ENCODE measurements around the gene C19orf85. TPM values are rescaled to one million over a fixed set of nuclear protein-coding genes. Genes with fewer than 3 reads are reported as not detected.

The C19orf85 gene
- total and polyA plus RNA-seq, 7 donors, result 0.07 TPM; not detected in 6

DNA sequence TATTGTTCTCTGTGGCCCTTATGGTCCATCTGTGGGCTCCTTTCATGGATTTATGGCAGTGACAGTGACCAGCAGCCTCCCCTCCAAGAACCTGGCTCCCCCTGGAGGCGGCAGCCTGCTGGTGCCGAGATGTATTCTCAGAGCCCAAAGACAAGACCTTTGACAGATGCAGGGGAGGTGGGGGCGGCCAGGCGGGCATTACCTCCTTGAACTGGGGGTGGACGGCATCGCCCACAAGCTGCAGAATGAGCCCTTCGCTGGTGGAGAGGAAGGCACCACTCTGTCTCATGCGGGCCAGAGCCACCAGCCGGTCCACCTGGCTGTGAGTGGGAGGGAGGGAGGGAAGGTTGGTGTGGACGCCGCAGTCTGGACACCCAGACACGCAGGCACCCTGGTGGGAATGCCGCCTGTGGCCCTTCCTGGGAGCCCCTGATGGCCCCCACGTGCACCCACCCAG, 9.7 kb downstream of the C19orf85 start:
- intact Hi-C loops (cut with DNase I), result no loop called here
- Histone ChIP-seq H3K27me3 (peaks cover 18 to 28% (median 22%) of the 10 kb centered on the region in 3 donors), H3K4me3 (no peak overlapping the region), H3K9me3 (no peaks in the 10 kb centered on the region), H3K36me3 (peaks cover 0 to 28% (median 0%) of the 10 kb centered on the region in 4 donors), H3K4me1 (peaks cover 0 to 32% (median 29%) of the 10 kb centered on the region in 4 donors), H3K27ac (no peak overlapping the region)
- TF ChIP-seq EP300 (IDR thresholded peaks at IDR 0.05), result no peak
- TF ChIP-seq, protein P1, sequence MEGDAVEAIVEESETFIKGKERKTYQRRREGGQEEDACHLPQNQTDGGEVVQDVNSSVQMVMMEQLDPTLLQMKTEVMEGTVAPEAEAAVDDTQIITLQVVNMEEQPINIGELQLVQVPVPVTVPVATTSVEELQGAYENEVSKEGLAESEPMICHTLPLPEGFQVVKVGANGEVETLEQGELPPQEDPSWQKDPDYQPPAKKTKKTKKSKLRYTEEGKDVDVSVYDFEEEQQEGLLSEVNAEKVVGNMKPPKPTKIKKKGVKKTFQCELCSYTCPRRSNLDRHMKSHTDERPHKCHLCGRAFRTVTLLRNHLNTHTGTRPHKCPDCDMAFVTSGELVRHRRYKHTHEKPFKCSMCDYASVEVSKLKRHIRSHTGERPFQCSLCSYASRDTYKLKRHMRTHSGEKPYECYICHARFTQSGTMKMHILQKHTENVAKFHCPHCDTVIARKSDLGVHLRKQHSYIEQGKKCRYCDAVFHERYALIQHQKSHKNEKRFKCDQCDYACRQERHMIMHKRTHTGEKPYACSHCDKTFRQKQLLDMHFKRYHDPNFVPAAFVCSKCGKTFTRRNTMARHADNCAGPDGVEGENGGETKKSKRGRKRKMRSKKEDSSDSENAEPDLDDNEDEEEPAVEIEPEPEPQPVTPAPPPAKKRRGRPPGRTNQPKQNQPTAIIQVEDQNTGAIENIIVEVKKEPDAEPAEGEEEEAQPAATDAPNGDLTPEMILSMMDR (IDR thresholded peaks at IDR 0.05), result peak; percentile 13 to 56 (median 38)
- TF ChIP-seq POLR2AphosphoS5 (IDR thresholded peaks at IDR 0.05), result no peak
- DNase-seq, result no peak
- 79 to 80% methylated on average over 14 of the region's 14 CpGs for WGBS, 2 donors

DNA sequence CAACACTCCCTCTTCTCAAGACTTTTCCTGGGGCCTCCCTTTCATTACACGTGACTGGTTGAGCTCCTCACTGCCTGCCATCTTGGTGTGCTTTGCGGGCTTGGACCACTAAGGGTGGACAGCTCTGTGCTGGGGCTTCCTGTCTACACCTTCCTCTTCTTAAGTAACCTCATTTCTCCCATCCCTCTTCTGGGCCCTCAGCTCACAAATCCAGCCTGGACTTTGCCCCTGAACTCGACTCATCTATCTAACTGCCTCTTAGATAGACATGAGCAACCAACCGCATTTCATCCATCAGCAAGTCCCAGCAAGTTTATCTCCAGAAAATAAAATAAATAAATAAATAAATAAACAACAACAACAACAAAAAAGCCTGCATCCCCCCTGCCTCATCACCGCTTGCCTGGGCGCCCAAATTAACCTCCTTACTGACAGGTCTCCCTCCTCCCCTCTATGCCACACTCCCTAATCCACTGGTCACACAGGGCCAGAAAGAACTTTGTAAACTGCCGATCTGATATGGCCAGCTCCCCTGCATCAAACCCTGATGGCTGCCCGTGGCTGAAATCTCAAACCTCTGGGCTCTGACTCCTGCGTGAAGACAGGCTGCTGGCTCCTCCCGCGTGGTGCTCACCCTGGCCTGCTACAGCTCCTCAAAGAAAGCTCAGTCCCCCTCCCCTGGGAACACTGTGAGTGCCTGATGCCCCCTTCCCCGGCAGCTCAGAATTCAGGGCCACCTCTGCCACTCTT, 10.9 kb downstream of the C19orf85 start:
- Histone ChIP-seq H3K27ac (no peak overlapping the region), H3K4me1 (peaks cover 0 to 23% (median 22%) of the 10 kb centered on the region in 4 donors), H3K9me3 (no peaks in the 10 kb centered on the region), H3K4me3 (no peak overlapping the region), H3K27me3 (peaks cover 26 to 36% (median 31%) of the 10 kb centered on the region in 3 donors), H3K36me3 (peaks cover 0 to 28% (median 0%) of the 10 kb centered on the region in 4 donors)
- WGBS, 2 donors, result 85 to 92% methylated on average over 12 of the region's 12 CpGs
- intact Hi-C loops (cut with DNase I), result no loop called here
- DNase-seq, result no peak
- TF ChIP-seq, protein P1 (IDR thresholded peaks at IDR 0.05), result no peak
- TF ChIP-seq POLR2A (IDR thresholded peaks at IDR 0.05) (no peak), POLR2AphosphoS5 (IDR thresholded peaks at IDR 0.05) (no peak), EP300 (IDR thresholded peaks at IDR 0.05) (no peak)

DNA sequence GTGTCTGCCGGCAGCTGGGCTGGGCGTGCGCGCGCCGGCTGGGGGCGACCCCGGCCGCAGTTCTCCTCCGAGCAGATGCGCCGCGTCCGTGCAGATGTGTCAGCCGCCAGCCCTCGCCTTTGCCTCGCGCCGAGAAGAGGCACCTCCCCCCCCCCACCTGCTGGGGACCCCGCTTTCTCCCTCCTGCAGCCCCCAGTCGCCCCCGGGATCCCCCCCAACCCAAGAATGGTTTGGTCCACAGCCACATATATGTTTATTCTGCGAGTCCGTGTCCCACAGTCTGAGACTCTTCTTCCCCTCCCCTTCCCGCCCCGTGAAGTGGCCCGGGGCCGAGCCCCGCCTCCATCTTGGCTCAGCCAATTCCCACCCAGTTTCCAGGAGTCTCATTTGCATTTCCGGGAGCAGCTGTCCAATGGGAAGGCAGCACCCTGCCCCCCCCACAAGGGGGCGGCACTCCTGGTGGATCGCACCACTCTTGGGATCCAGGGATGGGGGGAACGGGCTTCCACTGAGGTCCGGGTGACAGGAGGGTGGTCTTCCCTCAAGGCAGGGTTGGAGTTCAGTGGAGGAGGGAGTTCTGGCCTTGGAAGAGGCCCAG, 11.7 kb downstream of the C19orf85 start:
- Histone ChIP-seq H3K4me3 (peak overlapping the region in 3 of 4 donors; percentile 1 to 36 (median 18)), H3K27ac (no peak overlapping the region)

DNA sequence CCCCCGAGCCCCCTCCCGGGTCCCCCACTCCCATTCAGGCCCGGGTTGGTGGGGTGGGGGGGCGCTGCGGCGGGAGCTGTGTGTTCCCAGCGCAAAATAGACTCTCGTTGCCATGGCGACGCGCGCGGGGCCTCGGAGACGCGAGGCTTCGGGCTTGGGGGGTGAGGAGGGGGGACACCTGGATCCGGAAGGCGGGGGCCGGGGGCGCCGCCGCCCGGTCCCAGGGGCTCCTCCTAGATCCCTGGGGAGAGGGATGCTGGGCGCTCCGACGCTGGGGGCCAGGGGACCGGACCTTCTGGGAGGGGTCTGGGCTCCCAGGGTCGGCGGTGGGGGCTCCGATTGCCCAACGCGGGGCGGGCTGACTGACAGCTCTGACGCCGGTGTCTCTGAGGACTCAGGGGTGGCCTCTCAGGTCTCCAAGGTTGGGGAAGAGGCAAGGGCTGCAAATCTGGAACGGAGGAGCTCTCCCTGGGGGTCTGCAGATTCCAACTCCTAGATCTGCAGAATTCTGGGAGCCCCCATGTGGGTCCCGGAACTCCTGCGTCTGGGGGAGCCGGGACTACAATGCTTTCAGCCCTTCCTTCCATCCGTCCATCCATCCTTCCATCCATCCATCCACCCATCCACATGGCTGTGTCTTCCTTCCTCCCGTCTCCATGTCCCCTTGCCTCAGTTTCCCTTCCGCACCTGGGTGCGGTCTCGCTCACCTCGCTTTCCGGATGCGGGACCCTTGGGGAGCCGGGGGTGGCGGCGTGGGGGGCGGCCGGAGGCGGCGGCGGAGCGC, 12.4 kb downstream of the C19orf85 start:
- Histone ChIP-seq H3K9me3 (no peaks in the 10 kb centered on the region), H3K27ac (no peak overlapping the region), H3K27me3 (peaks cover 26 to 36% (median 31%) of the 10 kb centered on the region in 3 donors), H3K4me1 (peaks cover 0 to 23% (median 22%) of the 10 kb centered on the region in 4 donors), H3K4me3 (peak overlapping the region in 3 of 4 donors; percentile 1 to 36 (median 18)), H3K36me3 (peaks cover 0 to 28% (median 0%) of the 10 kb centered on the region in 4 donors)
- no peak for DNase-seq
- intact Hi-C loops (cut with DNase I), result no loop called here
- TF ChIP-seq EP300 (IDR thresholded peaks at IDR 0.05) (no peak), POLR2AphosphoS5 (IDR thresholded peaks at IDR 0.05) (peak in 1 of 4 donors; percentile 18)
- WGBS, 2 donors, result 4 to 24% methylated on average over 57 of the region's 57 CpGs

More for the DNA sequence above, 11.7 kb downstream of the C19orf85 start:
- TF ChIP-seq POLR2A (IDR thresholded peaks at IDR 0.05), result no peak
- no peak for TF ChIP-seq POLR2AphosphoS5 (IDR thresholded peaks at IDR 0.05)
- TF ChIP-seq EP300 (IDR thresholded peaks at IDR 0.05), result no peak
- peak; percentile 88 for DNase-seq
- Histone ChIP-seq H3K27me3 (peaks cover 26 to 36% (median 31%) of the 10 kb centered on the region in 3 donors), H3K36me3 (peaks cover 0 to 28% (median 0%) of the 10 kb centered on the region in 4 donors), H3K4me1 (peaks cover 0 to 23% (median 22%) of the 10 kb centered on the region in 4 donors), H3K9me3 (no peaks in the 10 kb centered on the region)
- 22 to 71% methylated on average over 34 of the region's 34 CpGs for WGBS, 2 donors
- intact Hi-C loops (cut with DNase I), result no loop called here

DNA sequence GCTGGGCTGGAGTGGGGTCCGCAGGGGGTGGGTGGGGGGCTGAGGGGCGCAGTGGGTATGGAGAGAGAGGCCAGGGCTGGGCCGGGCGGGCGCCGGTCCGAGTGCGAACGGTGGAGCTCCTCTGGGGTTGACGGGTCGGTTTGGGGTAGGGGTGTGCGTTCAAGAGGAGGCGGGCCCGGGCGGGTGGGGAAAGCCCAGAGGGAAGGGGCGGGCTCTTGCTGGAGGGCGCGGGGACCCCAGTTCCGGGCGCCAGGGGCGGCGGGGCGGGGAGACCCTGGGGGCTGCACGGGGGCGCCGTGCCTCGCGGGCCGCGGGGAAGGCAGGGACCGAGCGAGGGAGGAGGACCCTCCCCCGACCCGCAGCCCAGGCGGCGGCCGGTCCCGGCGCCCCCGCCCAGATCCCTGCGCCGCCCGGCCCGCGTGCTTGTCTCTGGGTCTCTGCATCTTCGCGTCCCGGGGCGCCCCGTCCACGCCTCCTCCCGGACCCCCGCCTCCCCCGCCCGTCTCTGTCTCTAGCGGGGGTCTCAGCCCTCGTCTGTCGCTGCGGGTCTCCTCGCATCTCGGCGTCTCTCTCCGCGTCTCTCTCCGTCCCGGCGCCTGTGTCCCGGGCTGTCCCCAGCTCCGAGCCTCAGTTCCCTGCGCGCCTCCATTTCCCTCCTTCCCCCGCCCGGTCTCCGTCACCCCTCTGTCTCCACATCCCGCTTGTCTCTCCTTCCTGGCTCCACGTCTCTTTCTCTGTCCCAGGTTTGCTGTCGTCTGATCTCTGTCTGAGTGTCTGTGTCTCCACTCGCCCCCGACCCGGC, 13.2 kb downstream of the C19orf85 start:
- Histone ChIP-seq H3K27ac (no peak overlapping the region), H3K9me3 (no peaks in the 10 kb centered on the region), H3K27me3 (peaks cover 26 to 39% (median 31%) of the 10 kb centered on the region in 3 donors), H3K36me3 (peaks cover 0 to 25% (median 0%) of the 10 kb centered on the region in 4 donors), H3K4me3 (peak overlapping the region in 2 of 4 donors; percentile 13 to 18), H3K4me1 (peaks cover 0 to 23% (median 22%) of the 10 kb centered on the region in 4 donors)
- DNase-seq, result no peak
- TF ChIP-seq POLR2AphosphoS5 (IDR thresholded peaks at IDR 0.05) (no peak), POLR2A (IDR thresholded peaks at IDR 0.05) (no peak), EP300 (IDR thresholded peaks at IDR 0.05) (no peak)
- TF ChIP-seq, protein P1 (IDR thresholded peaks at IDR 0.05), result no peak
- 2 to 4% methylated on average over 80 of the region's 80 CpGs for WGBS, 2 donors
- intact Hi-C loops (cut with DNase I), result no loop called here
